Kasumi-1 (cell line): ENCODE measurements around the gene PKMYT1.
"Not testable (repeated sequence)": the region's sequence is repeated elsewhere in the genome, so short reads cannot be mapped to it uniquely, and the experiment has no call there.

Experiments used
- DNase-seq, 2 experiments: peaks; one replicate each; lab custom pipeline; 2025; lab: John Stamatoyannopoulos, UW

The PKMYT1 gene

GRCh38 chr16:2960183-2961010 is 19.8 kb downstream of the PKMYT1 start:
- no peak for DNase-seq

- DNase-seq: no peak
These were observed 21.0 kb downstream of the PKMYT1 start for GRCh38 chr16:2959206-2959605.

DNA sequence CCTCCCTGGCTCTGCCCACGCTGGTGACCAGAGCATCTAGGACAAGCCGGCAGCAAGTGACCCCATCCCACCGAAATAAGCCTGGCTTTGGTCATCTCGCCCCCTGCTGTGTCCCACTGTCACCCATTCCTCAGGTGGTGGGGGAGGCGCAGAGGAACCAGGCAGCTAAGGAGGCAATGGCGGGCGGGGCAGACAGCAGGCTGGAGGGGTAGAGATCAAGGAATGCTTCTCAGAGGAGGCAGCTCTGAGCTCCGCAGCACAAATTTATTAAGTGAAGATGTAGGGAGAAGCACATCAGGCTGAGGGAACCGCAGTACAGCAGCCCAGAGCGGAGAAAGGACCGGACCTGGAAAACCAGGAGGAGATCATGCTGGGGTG is 23.7 kb downstream of the PKMYT1 start:
- DNase-seq: no peak

- DNase-seq: peak in 1 of 2 experiments; percentile 1
These were observed 24.3 kb downstream of the PKMYT1 start for GRCh38 chr16:2955779-2956578.

- DNase-seq: no peak
These were observed 24.8 kb downstream of the PKMYT1 start for GRCh38 chr16:2955438-2955778.

DNA sequence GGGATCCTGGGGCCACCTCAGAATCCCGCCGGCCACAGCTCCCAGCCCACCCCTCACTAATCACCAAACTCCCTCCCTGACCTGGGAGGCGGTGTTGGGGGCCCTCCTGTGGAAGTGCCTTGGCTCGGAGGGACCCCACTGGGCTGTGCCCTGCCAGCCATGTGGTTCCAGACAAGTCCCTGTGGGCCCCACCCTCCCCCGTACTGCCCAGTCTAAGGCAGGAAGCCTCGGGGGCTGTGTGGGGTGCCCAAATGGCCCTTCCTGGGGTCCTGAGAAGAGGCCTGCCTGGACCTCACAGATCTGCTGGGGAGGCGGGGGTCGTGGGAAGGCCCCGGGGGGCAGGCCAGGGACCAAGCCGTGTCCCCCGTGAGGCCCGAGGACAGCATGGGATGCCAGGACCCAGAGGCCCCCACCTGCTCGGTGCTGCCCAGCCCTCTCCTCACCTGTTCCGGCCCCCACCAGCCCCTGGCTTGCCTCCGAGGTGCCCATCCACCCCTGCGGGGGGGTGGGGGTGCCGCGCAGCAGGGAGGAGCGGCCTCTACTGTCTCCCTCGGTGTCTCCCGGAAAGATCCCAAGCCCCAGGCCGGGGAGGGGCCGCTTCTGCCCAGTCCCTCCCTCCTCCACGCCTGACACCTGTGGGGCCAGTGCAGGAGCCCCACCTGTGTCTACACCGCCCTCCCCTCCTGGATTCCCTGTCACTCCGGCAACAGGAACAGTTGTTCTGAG is 25.4 kb downstream of the PKMYT1 start:
- no peak for DNase-seq

DNA sequence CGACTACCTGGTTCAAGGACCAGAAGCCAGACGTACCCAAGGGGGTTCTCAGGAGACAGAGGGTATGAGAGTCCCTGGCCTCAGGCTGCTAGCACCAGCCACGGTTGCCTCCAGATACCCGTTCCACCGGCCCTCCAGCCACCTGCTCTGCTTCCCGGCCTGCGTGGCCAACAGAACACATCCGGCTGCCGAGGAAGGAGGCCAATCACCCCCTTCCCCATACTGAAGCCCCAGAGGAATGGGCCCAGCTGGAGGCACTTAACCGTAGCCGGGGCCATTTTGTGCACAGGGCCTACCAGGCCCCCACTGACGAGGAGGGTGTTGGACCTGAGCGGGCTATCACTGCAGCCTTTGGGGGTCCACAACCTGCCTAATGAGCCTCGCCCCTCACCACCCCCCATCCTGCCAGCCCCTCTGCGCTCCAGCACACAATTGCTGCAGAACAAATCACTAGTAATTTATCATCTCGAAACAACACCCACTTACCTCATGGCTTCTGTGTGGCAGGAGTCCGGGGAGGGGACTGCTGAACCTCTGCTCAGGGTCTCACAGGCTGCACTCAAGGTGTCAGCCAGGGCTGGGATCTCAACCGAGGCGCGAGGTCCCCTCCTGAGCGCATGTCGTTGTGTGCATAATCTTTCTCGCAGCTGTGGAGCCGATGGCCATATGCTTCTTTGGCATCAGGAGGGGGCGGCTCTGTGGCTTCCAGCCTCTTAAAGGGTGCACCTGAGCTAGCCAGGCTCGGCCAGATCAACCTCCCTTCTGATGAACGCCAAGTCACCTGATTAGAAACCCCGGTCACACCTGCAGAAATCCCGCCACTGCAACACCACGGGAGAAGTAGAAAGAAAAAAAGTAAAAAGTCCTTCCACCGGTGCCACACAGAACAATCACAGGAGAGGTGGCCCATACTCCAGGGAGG is 26.3 kb downstream of the PKMYT1 start:
- DNase-seq: no peak

- DNase-seq: no peak
These were observed 27.6 kb downstream of the PKMYT1 start for GRCh38 chr16:2952679-2953078.

- DNase-seq: no peak
These were observed 29.5 kb downstream of the PKMYT1 start for GRCh38 chr16:2950773-2951172.

DNA sequence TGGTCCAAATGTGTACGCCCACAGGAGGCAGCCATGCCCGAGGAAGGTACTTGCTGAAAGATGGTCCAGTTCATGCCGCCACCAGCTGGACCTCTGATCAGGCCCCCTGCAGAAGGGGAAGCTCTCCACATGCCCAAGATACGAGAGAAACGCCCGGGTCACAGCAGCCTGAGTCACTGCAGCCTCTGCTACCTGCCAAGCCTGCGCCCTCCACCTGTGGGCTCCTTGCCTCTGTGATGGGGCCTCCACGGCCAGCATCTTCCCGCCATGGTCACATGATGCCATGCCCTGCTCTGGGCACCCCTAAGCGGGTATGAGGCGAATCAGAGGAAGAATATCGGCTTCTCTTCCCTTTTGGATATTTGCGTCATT is 29.9 kb downstream of the PKMYT1 start:
- no peak for DNase-seq

DNA sequence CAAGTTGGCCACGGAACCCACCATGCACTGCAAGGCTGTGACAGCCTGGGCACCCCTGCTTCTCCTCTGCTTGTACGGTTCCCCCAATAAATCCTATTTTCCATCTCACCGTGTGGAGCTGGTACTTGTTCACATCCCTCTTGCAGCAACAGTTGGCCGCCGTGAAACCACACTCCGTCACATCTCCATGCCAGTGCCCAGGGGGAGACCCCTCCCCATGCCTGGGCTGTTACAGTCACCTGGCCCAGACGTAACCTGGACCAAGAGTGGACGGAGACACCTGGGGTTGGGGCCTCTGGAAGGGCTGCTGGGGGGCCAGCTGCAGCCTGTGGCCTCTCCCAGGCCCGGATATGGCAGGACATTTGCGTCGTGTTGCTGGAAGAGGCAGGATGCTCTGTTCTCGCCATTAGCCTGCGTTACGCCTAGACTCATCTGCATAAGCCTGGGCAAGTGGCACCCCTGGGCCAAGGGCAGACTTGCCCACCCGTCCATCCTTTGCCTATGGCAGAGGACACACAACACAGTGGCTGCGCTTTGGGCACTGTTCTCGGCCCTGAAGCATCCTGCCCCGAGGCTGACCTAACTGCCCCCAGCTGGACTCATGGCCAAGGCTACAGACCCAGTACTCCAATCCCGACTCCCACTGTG is 30.4 kb downstream of the PKMYT1 start:
- no peak for DNase-seq

DNA sequence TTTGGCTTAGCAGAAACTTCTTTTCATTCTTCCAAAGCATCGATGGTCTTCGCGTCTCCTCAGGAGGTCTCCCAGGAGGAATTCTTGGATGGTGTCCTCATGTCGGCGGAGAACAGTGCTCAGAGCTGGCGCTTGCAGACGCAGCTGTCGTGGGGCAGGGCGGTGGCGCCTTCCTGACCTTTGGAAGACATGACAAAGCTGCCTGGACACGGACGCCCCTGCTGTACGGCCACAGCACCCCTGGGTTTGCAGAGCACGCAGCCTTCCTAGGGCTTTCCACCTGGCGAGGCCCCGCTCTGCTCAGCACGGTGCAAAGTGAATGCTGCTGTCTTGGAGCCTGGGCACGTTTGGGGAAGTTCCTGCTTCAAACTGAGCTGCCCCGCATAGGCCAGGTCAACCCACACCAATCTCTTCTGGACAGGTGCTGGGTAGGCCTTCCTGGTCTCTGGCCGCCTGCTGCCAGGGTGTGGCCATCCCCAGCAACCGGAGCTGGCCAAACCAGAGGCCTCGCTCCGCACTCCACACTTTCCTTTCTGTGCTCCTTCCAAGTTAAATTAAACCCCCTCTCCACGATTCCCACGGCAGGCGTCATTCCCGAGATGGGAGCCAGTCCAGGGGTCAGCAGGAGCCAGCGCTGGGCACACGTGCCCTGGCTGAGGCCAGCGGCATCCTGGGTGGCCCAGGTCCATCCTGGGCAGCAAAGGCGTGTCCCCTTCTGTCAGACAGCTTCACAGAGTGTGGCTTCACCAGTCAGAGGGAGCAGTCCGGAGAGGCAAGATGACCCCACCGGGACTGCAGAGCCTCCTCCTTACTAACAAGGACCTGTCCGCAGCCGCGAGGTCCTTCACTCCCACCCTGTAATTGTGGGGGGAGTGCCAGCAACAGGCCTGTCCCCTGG is 31.2 kb downstream of the PKMYT1 start:
- DNase-seq: no peak

- DNase-seq: no peak
These were observed 33.6 kb downstream of the PKMYT1 start for GRCh38 chr16:2946649-2947048.

DNA sequence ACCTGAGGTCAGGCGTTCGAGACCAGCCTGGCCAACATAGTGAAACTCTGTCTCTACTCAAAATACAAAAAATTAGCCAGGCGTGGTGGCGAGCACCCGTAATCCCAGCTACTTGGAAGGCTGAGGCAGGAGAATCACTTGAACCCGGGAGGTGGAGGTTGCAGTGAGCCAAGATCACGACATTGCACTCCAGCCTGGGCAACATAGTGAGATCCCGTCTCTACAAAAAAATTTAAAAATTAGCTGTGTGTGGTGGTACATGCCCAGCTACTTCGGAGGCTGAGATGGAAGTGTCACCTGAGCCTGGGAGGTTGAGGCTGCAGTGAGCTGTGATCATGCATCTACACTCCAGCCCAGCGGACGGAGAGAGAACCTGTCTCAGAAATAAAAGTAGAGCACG is 36.5 kb downstream of the PKMYT1 start:
- not testable (repeated sequence) for DNase-seq

DNA sequence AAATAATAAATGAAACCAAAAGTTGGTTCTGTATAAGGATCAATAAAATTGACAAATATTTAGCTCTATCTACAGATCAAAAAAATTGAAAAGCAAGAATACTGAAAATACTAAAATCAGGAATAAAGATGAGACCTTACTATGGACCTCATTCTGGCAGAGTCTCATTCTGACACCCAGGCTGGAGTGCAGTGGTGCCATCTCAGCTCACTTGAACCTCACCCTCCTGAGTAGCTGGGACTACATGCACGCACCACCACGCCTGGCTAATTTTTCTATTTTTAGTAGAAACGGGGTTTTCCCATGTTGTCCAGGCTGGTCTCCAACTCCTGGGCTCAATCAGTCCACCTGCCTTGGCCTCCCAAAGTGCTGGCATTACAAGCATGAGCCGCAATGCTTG is 38.2 kb downstream of the PKMYT1 start:
- DNase-seq: no peak

GRCh38 chr16:2939968-2940367 is 40.3 kb downstream of the PKMYT1 start:
- no peak for DNase-seq

- DNase-seq: no peak
These were observed 42.0 kb downstream of the PKMYT1 start for GRCh38 chr16:2938206-2938605.

DNA sequence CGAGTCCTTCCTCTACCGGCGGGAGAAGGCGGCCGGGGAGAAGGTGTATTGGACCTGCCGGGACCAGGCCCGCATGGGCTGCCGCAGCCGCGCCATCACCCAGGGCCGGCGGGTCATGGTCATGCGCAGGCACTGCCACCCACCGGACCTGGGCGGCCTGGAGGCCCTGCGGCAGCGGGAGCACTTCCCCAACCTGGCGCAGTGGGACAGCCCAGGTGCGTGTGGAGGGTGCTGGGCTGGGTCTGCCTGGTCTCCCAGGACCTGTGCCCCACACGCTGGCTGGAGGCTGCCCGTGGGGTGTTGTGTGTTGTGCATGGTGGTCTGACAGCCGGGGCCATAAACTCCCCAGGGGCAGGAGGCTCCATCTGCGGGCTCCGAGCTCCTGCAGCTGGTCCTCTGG is 43.1 kb downstream of the PKMYT1 start:
- DNase-seq: no peak

DNA sequence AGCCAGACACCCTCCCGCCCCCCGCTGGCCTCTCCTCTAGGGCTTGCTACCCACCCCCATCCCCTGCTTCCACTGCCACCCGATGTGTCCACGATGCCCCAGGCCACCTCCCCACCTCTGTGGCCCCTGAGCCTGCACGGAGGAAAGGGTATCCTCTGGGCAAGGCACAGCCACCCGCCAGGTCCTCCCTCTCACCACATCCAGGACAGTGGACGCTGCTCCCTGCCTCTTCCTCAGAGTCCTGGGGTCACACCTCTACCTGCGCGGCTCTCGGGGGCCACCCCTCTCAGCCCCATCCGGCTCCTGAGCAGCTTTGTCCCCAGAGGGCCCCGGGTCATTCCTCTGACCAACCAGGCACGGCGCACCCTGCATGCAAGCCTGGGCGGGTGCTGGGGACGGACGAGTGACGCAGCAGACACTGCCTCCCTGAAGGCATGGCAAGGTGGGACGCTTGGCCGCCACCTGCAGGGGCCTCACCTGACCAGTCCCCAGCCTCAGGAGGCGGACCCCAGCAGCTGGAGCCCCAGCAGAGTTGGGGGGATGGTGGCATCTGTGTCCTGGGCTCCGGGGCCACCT is 43.7 kb downstream of the PKMYT1 start:
- no peak for DNase-seq

DNA sequence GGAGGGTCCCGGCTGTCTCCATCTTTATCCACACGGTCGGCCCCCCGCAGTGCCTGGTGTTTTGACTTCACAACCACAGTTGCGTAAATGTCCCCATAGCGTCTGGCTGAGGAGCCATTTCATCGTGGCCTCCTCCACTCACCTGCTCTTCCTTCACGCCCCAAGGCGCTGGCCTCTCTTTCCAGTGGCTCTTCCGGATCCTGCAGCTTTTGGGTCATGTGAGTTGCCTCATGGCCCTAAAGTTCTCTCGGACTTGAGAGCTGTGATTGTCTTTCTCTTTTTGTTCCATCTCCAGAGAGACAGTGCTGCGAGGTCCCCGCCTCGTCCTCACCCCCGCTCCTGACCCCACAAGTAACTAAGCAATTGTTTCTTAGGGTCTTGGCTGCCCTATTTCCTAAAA is 45.8 kb downstream of the PKMYT1 start:
- no peak for DNase-seq
